Smooth muscle cell (in vitro differentiated cells): ENCODE measurements around the gene CERS6. TPM values are rescaled to one million over a fixed set of nuclear protein-coding genes. Genes with fewer than 3 reads are reported as not detected.

Experiments
- DNase-seq: peaks from one replicate; lab custom pipeline; 2025; ENCODE audit not compliant: unreplicated experiment; lab: John Stamatoyannopoulos, UW
- H2AFZ ChIP-seq: fragments of 200-600 bp; sonication (generic); 2 replicates; pipeline ENCODE4 v1.6.0; 2016; ENCODE audit warnings: antibody characterized with exemption, low read depth, mild to moderate bottlenecking
- H3F3A ChIP-seq: fragments of 200-600 bp; sonication (generic); 2 replicates; pipeline ENCODE4 v1.6.0; 2017; ENCODE audit warnings: antibody characterized with exemption, low read depth
- H3K27ac ChIP-seq: fragments of 200-600 bp; sonication (generic); 2 replicates; pipeline ENCODE4 v1.5.1; 2016; ENCODE audit warnings: low read depth, mild to moderate bottlenecking
- H3K27me3 ChIP-seq: fragments of 200-600 bp; sonication (generic); 2 replicates; pipeline ENCODE4 v1.6.1; 2016; ENCODE audit warnings: low read depth, mild to moderate bottlenecking
- H3K36me3 ChIP-seq: fragments of 200-600 bp; sonication (generic); 2 replicates; pipeline ENCODE4 v1.5.1; 2016; ENCODE audit warnings: low read depth
- H3K4me1 ChIP-seq: fragments of 200-600 bp; sonication (generic); 2 replicates; pipeline ENCODE4 v1.5.1; 2016; ENCODE audit warnings: low read depth
- H3K4me2 ChIP-seq: fragments of 200-600 bp; sonication (generic); 2 replicates; pipeline ENCODE4 v1.6.0; 2016; ENCODE audit warnings: mild to moderate bottlenecking
- H3K4me3 ChIP-seq: fragments of 200-600 bp; sonication (generic); 2 replicates; pipeline ENCODE4 v1.5.1; 2016; ENCODE audit warnings: mild to moderate bottlenecking
- H3K79me2 ChIP-seq: fragments of 200-600 bp; sonication (generic); 2 replicates; pipeline ENCODE4 v1.6.0; 2016; ENCODE audit warnings: low read depth, mild to moderate bottlenecking
- H3K9ac ChIP-seq: fragments of 200-600 bp; sonication (generic); 2 replicates; pipeline ENCODE4 v1.6.0; 2016; ENCODE audit warnings: low read depth
- H3K9me3 ChIP-seq: fragments of 200-600 bp; sonication (generic); replicated peaks from 2 replicates; pipeline ENCODE4 v1.5.1; 2016; ENCODE audit warnings: low read depth
- H4K20me1 ChIP-seq: fragments of 200-600 bp; sonication (generic); 2 replicates; pipeline ENCODE4 v1.6.0; 2016; ENCODE audit warnings: low read depth
- CTCF ChIP-seq: fragments of 200-600 bp; sonication (generic); IDR thresholded peaks from 2 replicates; pipeline ENCODE4 v1.5.1; 2017; ENCODE audit warnings: borderline replicate concordance, mild to moderate bottlenecking, antibody characterized with exemption; ENCODE audit not compliant: insufficient read depth, poor library complexity, severe bottlenecking
- WGBS: methylation state at CpG from one replicate; pipeline ENCODE4 v1.1.7; 2016; ENCODE audit warnings: low lambda C conversion rate; 5-methylcytosine and 5-hydroxymethylcytosine counted together
- polyA plus RNA-seq: library from polyadenylated mRNA; unstranded; fragments of >200 nt; fragmentation: Nextera tagmentation; extraction: Ambion mirVana; gene quantifications from 2 replicates; pipeline ENCODE4 v1.2.1, GENCODE V29; 2016
- total RNA-seq: library from RNA; depleted of rRNA; stranded (reverse); fragments of >200 nt; gene quantifications from 2 replicates; pipeline ENCODE4 v1.2.3, GENCODE V29; 2014

CERS6 gene
- total and polyA plus RNA-seq, 2 experiments from 2014 or later, result 9.2 to 26.6 TPM

- Histone ChIP-seq H3K79me2 (peaks cover 5% of the 10 kb centered on the region), H3K9me3 (no peaks in the 10 kb centered on the region), H2AFZ (no peak overlapping the region), H3F3A (no peaks in the 10 kb centered on the region), H3K4me1 (peaks cover 9% of the 10 kb centered on the region), H3K27me3 (no peaks in the 10 kb centered on the region), H3K36me3 (no peaks in the 10 kb centered on the region), H3K27ac (peak overlapping the region; percentile 75), H3K4me2 (peak overlapping the region; percentile 66), H3K9ac (peak overlapping the region; percentile 23), H3K4me3 (no peak overlapping the region), H4K20me1 (no peaks in the 10 kb centered on the region)
- no peak for DNase-seq
- WGBS, result 77% methylated on average over 5 of the region's 5 CpGs
- TF ChIP-seq CTCF, result no peak
Measured at GRCh38 chr2:168583064-168583709, 127.1 kb downstream of the CERS6 start.

- no peaks in the 10 kb centered on the region for H3K9me3 ChIP-seq
- no peaks in the 10 kb centered on the region for H3K27me3 ChIP-seq
- no peaks in the 10 kb centered on the region for H4K20me1 ChIP-seq
- H3K4me1 ChIP-seq, result peaks cover 9% of the 10 kb centered on the region
- WGBS, result 73% methylated on average over 5 of the region's 5 CpGs
- TF ChIP-seq CTCF, result no peak
- H3K79me2 ChIP-seq, result peaks cover 5% of the 10 kb centered on the region
- H3K4me2 ChIP-seq, result peak overlapping the region; percentile 66
- peak overlapping the region; percentile 23 for H3K9ac ChIP-seq
- H2AFZ ChIP-seq, result no peak overlapping the region
- H3K4me3 ChIP-seq, result no peak overlapping the region
- no peaks in the 10 kb centered on the region for H3K36me3 ChIP-seq
- H3F3A ChIP-seq, result no peaks in the 10 kb centered on the region
- DNase-seq, result no peak
- peak overlapping the region; percentile 75 for H3K27ac ChIP-seq
Measured at GRCh38 chr2:168583710-168584521, 127.8 kb downstream of the CERS6 start.

GRCh38 chr2:168584911-168585310, 128.8 kb downstream of the CERS6 start:
- Histone ChIP-seq H3K79me2 (peaks cover 5% of the 10 kb centered on the region), H2AFZ (no peak overlapping the region)

More at GRCh38 chr2:168584911-168585310, 128.8 kb downstream of the CERS6 start:
- Histone ChIP-seq H3K4me1 (peaks cover 9% of the 10 kb centered on the region), H3K9me3 (no peaks in the 10 kb centered on the region), H3F3A (no peaks in the 10 kb centered on the region), H3K9ac (no peak overlapping the region), H4K20me1 (no peaks in the 10 kb centered on the region), H3K27ac (peak overlapping the region; percentile 75), H3K4me3 (no peak overlapping the region), H3K27me3 (no peaks in the 10 kb centered on the region), H3K36me3 (no peaks in the 10 kb centered on the region), H3K4me2 (no peak overlapping the region)
- no peak for DNase-seq
- TF ChIP-seq CTCF, result no peak
